ENCODE measurements around the gene AGGF1.
A peak's percentile ranks its signal among the peaks of the same experiment; 100 is the strongest.
"Not testable (repeated sequence)": the region's sequence is repeated elsewhere in the genome, so short reads cannot be mapped to it uniquely, and the experiment has no call there.

AGGF1 gene

DNA sequence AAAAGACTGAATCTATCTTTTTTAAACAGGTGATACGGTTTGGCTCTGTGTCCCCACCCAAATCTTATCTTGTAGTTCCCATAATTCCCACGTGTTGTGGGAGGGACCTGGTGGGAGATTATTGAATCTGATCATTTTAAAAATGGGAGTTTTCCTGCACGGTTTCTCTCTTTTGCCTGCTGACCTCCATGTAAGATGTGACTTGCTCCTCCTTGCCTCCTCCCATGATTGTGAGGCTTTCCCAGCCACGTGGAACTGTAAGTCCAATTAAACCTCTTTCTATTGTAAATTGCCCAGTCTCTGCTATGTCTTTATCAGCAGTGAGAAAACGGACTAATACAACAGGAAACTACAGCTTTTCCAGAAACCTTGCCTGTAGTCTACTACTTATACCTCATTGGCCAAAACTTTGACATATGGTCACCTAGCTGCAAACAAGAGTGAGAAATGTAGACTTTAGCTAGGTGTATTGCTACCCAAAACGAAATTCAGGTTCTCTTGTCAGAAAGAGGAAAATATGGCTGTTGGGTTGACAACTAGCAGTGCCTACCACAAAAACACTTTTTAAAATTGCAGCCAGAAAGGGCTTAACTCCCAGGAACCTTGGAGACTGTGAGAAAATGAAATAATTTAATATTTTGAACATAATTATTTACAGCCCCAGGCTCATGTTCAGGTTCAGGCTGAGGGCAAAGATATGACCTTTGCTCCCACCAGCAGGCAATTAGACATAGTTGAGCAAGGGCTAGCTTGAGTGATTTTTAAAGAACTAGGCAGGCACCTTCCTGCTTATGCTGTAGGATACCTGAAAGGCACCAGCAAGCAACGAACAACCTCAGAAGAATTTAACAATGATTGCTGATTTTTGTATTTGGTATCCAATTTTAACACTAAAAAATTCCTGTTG lies 7.4 kb upstream of the AGGF1 start:
- no peak for DNase-seq (ENCODE audit: low spot score)

DNA sequence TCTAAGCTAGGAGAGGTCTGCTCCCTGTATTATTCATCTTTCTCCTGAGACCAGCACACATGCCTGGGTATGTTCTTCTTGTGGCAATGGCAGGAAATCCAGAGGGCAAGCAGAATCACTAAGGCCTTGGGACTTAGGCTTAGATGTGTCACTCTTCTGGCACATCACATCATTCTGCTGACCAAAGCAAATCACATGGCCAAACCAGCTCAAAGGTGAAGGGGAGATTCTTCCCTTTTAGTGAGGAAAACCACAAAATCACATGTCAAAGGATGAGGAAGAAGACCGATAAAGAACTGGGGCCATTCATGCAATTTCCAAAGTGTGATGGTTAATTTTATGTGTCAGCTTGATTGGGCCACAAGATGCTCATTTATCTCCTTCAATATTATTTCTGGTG lies 5.7 kb upstream of the AGGF1 start:
- DNase-seq (ENCODE audit: low spot score): no peak

DNA sequence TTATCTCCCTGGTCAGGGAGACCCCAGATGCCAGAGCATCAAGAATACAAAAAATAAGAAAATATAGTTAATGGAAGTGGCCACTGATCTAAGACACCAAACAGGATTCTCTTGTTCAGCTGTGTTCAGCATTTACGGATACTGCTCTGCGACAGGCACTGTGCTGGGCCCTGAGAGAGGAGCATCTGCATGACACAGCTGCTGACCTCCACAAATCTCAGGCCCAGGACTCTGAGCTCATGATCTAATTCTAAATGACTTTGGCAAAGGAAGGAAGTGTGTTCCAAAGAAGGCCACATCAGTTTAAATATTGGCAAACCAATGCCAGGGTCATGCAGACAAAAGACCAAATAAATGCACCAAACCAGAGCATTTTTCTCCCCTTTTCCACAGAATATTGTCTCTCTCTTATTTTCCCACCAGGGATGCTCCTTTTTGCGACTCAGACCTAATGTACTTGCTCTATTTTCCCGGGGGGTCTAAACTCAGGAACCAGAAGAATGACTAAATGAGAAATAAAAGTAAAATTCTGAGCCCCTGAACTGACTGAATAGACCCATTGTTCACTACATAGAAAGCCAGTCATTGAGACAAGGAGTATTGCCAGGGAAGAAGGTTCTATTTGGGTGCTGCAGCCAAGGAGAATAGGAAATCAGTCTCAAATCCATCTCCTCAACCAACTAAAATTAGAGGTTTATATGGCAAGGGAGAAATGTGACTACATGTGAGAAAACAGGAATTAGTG lies 1.4 kb upstream of the AGGF1 start:
- no peak for DNase-seq (ENCODE audit: low spot score)

DNA sequence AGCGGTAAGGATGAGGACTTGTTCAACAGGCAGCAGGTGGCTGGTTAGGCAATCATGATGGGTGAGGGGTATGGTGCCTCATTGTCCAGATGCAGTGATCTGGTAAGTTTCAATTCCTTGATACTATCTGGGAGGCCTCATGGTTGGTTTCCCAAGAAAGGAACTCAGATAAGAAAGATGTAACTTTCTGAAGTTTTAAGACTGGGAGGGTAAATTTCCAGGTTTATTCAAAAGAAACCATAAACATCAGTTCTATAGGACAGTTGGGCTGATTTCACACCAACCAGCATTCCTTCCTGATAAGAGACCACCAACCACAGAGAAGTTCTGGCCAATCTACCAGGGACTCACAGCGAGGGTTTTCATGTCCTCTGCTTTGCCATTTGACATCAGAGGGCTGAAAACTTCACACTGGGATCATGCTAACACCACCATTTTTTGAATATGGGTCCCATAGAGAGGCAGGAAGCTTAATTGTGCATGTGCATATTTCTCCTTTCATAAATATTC lies 773 bp upstream of the AGGF1 start:
- no peak for DNase-seq (ENCODE audit: low spot score)

DNA sequence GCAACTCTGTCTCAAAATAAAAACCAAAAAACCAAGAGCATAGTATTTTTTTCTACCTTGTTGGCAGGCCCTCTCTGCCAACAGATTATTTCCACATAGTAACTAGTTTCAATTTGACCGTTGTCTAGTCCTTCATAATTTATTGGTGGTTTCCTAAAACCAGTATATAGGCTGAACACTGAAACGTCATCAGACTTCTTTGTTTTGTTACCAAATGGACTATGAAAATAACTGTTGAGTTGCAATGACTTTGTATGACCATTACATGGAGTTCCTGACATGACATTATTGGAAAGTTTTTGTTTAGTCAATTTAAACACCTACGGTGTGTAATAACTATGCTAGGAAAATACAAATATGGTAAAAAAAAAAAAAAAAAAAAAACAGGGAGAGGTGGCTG lies 1.7 kb downstream of the AGGF1 start:
- DNase-seq (ENCODE audit: low spot score): no peak

DNA sequence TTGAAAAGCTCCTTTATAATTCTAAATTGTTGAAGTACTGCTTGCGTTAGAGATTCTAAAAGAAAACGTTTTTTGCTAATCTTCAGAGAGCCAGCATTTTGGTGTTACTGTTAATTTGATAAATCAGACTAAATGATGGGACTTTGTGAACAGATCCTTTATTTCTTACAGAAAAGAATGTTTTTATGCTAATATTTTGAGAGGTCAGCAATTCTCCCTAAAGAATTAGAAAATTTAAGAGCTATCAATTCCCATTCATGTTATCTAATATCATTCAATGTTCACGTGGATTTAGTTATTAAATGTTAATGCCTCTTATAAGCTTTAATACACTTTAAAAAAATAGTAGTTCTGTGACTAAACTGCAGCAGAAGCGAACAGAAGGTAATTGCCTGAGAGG lies 2.4 kb downstream of the AGGF1 start:
- DNase-seq (ENCODE audit: low spot score): no peak

DNA sequence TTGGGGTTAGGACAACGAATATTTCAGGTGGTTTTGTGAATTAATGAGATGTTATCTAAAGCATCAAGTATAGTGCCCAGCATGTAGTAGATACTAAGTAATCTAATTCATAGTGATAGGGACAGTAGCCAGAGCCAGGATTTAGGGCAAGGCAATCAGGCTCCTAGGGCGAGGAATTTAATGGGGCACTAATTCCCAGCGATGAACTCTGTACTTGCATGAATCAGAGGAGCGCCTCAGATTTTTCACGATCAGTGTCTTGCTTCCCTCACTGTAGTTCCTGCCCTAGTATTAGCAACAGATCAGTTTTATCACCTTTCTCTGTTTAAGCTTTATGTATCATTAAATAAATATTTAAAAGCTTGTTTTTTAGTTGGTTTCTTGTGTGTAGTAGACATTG lies 3.1 kb downstream of the AGGF1 start:
- DNase-seq (ENCODE audit: low spot score): no peak

DNA sequence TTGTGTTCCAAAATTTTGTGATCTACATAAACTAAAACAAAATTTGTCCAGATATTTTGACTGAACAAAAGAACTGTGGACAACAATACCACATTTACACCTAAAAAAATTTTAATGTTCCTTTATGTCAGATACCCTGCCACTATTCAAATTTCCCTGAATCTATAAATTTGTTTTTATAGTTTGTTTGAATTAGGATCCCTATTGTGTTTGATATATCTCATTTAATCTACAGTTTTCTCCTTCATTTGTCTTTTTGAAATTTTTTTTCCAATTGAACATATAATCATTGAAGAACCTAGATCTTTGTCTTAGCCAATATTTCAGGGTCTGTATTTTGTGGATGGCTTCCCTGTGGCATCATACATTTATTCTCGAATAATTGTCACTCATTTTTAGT lies 5.7 kb downstream of the AGGF1 start:
- DNase-seq (ENCODE audit: low spot score): no peak

DNA sequence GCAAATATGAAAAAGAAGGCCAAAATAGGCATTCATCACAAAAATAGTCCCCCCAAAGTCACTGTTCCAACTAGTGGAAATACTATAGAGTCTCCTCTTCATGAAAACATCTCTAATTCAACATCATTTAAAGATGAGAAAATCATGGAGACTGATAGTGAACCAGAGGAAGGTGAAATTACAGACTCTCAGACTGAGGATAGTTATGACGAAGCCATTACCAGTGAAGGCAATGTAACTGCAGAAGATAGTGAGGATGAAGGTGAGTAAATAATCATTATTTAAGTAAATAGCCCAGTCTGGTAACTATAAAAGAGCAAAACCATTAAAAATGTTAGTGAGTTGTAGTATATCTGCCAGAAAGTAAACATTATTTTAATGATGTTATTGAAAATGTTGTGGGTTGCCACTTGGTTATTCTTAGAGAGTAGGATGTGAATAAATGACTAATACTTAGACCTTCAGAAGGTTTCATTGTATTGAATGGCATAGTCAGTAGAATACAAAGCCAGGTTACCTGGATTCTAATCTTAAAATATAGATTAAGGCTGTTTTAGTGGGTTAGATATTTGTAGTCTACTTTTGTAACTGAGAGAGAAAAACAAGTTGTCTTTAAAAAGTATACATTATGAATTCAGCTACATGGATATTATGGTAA lies 16.3 kb downstream of the AGGF1 start:
- no peak for DNase-seq (ENCODE audit: low spot score)

DNA sequence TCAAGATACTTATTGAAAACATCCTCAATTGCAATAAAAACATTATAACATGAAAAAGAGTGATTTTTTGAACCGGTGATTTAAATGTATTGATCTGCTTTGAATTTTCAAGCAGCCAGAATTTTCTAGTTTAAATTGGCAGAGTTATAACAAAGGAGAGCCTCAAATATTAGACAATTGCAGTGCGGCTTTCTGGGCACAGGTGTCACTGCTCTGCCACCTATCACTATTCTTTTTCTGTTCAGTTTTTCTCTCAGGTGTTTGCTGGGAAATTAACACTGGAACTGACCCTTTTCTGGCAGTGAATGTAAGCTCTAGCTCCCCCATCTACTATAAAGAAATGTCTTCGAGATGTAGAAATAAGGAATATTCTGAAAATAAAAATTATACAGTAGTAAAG lies 33.8 kb downstream of the AGGF1 start:
- no peak for DNase-seq (ENCODE audit: low spot score)

DNA sequence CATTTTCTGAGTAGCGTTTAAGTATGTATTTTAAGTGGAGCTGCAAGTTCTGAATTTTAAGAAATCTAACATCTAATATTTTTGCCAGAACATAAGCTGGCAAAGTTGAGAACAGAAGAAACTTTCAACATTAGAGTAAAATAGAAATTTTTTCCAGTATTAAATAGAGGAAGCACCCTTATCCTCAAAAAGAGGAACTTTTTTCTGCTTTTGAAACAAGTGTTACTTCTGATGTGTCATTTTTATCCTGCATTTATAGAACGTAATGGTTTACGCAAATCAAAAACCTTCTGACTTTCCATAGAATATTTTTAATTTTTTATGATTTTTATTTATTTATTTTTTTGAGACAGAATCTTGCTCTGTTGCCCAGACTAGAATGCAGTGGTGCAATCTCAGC lies 35.1 kb downstream of the AGGF1 start:
- no peak for DNase-seq (ENCODE audit: low spot score)

DNA sequence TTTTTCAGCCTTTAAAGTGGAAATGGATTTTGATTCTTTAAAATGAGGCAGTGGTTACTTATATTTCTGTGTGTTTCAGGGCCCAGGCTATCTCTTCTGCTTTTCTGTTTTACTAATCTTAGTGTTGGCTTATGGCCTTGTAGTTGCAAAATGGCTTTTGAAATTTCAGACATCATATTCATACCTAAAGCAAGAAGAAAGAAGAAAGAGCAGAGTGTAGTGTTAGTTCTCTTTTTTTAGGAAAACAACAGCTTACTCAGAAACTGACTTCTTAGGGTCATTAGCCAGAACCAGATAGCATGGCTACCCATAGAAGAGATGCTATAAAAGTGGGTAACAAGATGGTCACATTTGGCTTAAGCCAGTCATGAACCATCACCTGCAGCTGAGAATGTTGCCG lies 36.0 kb downstream of the AGGF1 start:
- no peak for DNase-seq (ENCODE audit: low spot score)

DNA sequence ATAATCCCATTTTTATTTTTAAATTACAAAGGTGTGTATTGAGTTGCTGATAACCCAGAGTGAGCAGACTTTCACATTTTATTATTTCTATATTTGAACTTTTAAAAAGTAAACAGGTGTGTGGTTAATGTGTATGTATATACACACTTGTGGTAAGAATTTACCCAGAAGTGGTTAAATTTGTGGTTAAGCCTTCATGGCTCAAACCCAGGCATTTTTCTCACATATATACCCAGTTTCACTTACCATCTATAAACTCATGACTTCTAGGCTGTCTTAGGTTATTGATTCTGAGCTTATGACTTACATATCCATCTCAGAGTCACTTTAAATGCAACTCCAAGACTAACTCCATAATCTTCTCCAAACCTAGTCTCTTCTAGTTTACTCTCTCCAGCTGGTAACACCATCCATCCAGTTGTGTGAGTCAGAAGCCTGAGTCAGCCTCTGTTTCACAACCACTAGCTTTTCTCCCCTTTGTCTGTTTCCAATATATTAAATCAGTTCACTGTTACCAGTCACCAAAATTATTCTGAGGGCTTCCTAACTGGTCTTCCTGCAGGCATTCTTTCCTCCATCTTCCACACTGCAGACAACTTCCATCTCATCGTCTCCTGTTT lies 36.7 kb downstream of the AGGF1 start:
- peak; percentile 72 for DNase-seq (ENCODE audit: low spot score)

DNA sequence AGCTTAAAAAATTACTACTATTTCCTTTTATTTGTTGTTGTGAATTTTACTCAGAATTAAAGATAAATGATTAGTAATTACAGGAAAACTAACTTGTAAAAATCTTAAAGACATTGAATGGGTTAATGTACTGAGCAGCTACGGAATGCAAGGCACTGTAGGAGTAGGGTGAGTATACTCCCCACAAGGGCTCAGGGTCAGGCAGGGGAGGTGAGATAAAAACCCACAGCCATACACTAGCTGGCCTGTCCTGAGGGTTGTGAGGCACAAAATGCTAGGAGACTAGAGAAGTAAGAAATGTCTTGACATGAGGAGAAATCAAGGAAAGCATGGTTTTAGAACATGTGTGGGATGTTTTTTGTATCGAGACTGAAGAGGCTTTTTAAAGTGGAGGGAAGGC lies 43.5 kb downstream of the AGGF1 start:
- no peak for DNase-seq (ENCODE audit: low spot score)

DNA sequence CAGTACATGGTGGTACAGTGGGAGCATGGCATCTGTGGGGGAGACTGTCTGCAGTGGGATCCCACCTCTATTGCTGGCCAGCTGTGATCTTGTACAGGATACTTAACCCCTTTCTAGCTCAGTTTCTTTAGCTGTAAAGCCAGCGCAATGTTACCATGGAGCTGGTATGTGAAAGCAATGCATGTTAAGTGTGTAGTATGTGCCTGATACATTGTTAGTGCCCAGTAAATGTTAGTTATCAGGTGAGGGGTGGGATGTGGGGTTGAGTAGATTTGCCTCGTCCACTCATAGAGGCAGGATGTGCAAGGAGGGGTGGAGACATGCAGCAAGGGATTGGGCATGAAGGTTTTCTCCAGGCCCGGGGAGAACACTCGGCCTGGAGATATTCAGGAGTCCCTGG lies 44.5 kb downstream of the AGGF1 start:
- no peak for DNase-seq (ENCODE audit: low spot score)

DNA sequence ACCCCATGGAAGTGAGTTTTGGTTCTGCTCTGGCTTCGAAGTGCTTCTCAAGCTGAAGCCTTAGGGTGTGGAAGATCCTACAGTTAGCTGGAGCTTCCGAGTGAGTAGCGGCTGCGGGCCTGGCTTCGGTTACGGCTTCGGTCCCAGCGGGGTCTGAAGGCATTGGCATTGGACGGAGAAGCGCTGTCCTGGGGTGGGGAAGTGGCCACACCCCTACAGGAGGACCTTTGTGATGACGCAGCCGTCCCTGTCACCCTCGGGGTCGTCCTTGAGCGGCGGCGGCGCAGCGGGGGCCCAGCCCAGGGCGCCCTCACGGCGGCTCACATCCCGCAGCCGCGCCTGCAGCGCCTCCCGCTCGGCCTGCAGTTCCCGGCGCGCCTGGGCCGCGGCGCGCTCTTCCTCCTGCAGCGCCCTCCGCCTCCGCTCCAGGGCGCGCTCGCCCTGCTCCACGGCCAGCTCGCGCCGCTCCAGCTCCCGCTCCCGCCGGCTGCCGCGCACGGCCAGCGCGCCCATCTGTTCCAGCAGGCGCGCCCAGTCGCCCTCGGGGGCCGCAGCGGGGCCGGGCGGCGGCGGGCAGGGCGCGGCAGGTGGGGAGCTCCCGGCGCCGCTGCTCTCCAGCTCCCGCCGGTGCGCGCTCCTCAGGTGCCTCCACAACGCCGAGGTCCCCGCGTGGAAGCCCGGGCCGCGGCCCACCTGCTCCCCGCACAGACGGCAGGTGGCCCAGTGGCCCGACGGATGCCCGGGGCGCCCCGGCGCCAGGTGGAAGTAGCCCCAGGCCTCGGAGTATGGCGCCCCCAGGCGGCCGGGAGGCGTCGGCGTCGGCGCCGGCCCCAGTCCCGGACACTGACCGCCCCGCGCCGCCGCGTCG lies 47.0 kb downstream of the AGGF1 start:
- peak; percentile 68 for DNase-seq (ENCODE audit: low spot score)

DNA sequence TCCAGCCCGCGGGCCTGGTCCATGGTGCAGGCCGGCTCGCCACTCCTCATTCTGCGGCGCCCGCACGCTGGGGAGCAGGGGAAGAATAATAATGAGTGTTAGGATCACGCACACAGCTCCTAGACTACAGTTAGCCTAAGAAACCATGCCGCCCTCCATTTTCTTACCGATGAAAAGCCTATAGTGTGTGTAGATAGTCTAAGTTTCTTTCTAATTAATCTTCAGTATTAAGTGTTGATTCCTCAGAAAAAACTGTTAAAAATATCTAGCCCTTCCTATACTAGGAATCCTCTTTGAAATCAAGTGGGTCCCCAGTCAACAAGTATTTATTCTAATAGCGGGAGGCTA lies 47.6 kb downstream of the AGGF1 start:
- no peak for DNase-seq (ENCODE audit: low spot score)

DNA sequence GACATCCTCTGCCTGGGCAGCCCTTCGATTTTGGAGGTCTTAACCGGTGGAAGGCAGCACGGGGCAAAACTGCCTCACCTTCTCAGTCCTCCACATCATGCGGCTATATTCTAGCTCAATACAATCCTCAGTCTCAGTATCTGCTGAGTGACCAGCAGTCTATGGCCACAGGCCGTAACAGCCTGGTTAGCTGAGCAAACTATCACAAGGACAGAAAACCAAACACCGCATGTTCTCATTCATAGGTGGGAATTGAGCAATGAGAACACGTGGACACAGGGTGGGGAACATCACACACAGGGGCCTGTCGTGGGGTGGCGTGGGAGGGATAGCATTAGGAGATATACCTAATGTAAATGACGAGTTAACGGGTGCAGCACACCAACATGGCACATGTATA lies 50.3 kb downstream of the AGGF1 start:
- not testable (repeated sequence) for DNase-seq (ENCODE audit: low spot score)

DNA sequence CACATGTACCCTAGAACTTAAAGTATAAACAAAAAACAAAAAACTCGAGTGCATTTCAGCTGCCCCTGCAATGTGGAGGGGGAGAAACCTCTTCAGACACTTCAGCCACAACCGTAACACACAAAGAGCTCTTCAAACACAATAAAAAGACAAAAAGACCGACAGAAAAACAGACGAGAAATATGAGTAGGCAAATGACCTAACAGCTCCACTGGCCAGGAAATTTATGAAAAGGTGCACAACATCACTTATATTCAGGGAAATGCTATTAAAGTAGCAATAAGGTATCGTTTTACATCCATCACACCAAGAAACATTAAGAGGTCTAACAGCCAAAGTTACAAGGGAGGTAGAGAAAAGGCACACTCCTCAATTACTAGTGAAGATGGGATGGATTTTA lies 50.7 kb downstream of the AGGF1 start:
- DNase-seq (ENCODE audit: low spot score): no peak

DNA sequence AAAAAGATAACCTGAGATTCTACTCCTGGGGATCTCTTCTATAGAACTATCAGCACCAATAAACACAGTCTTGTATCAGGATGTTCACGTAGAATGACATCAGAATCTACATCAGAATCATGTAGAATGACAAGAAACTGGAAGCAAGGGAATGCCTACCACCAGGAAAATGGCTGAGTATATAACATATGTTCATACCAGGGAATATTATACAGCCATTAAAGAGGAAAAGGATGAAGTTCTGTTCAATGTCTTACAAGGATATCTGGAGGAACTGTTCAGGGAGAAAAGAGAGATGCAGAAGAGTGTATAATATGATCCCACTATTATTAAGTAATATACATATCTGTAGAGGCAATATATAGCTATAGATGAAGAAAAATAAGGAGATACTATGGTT lies 52.1 kb downstream of the AGGF1 start:
- no peak for DNase-seq (ENCODE audit: low spot score)

DNA sequence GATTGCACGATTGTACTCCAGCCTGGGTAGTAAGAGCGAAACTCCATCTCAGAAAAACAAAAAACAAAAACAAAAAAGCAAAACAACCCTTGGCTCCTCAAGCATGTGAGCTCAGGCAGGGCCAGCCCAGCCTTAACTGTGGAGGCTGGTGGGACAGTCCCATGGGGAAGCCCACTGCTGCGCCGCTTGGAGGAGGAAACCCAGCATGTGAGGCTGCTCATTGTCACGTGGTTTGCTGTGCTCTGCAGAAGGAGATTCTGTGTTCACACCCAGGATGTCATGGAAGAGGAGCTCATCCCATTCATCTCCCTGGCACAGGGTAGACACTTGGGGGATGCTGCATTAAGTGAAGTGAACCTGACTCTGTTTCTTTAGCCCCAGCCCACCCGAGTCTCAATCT lies 52.9 kb downstream of the AGGF1 start:
- no peak for DNase-seq (ENCODE audit: low spot score)

DNA sequence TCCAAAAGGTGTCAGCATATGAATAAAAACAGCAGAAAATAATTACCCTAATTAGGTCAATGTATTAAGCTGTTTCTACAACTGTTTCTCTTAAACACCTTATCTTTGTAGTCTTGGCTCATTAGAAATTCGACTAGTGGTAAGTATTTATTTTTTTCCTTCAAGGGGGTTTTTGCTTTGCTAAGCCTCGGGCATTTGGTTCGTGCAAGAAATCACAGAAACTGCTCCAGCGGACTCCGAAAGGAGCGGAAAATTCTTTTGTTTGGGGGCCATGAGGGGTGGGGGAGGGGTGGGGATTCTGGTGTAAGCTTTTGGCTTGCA lies 56.1 kb downstream of the AGGF1 start:
- DNase-seq (ENCODE audit: low spot score): no peak
